Naive B cell (primary cell): ENCODE measurements around the gene NGEF. TPM values are rescaled to one million over a fixed set of nuclear protein-coding genes. Genes with fewer than 3 reads are reported as not detected.

Source experiments
- ATAC-seq, 2 donors: fragments of 150-1000 bp; cut with Tn5 transposase; 2 replicates each; pipeline ENCODE4 v1.10.0; 2021; ENCODE audit warnings: low read depth in 2 of 2, mild to moderate bottlenecking in 2 of 2, moderate library complexity in 2 of 2
- DNase-seq: peaks from one replicate; pipeline ENCODE4 v3.0.0; 2022
- H3K27ac Mint-ChIP-seq, 6 donors: one replicate each; pipeline ENCODE4 v1.8.0; 2020 to 2022; ENCODE audit warnings: mild to moderate bottlenecking in 6 of 6, mixed read lengths in 6 of 6, moderate library complexity in 5 of 6, inconsistent platforms in 2 of 6
- H3K27me3 Mint-ChIP-seq, 3 donors: one replicate each; pipeline ENCODE4 v1.8.0; 2021 to 2022; ENCODE audit warnings: mixed read lengths in 3 of 3, mild to moderate bottlenecking in 1 of 3
- H3K36me3 Mint-ChIP-seq, 2 donors: one replicate each; pipeline ENCODE4 v1.8.0; 2020 to 2022; ENCODE audit warnings: mixed read lengths in 2 of 2, inconsistent platforms in 1 of 2, mild to moderate bottlenecking in 1 of 2
- H3K4me1 Mint-ChIP-seq, 3 donors: one replicate each; pipeline ENCODE4 v1.8.0; 2020 to 2022; ENCODE audit warnings: mixed read lengths in 3 of 3, inconsistent platforms in 1 of 3, mild to moderate bottlenecking in 1 of 3, moderate library complexity in 1 of 3
- H3K4me3 Mint-ChIP-seq, 8 donors: one replicate each; pipeline ENCODE4 v1.8.0; 2020 to 2022; ENCODE audit warnings: mild to moderate bottlenecking in 8 of 8, mixed read lengths in 8 of 8, moderate library complexity in 8 of 8, inconsistent platforms in 2 of 8
- H3K9me3 Mint-ChIP-seq, 7 donors: one replicate each; pipeline ENCODE4 v1.8.0; 2020 to 2022; ENCODE audit warnings: mixed read lengths in 7 of 7, mild to moderate bottlenecking in 5 of 7, inconsistent platforms in 2 of 7, moderate library complexity in 1 of 7
- polyA plus RNA-seq, 6 donors: library from polyadenylated mRNA; unstranded; fragments of 300-500 nt; fragmentation: Illumina TruSeq; gene quantifications; one replicate each; pipeline ENCODE4 v1.2.3, GENCODE V29; 2021; ENCODE audit warnings: low read depth in 6 of 6

NGEF gene
- polyA plus RNA-seq, 6 donors from 2014 or later: 0.74 TPM; not detected in 5

DNA sequence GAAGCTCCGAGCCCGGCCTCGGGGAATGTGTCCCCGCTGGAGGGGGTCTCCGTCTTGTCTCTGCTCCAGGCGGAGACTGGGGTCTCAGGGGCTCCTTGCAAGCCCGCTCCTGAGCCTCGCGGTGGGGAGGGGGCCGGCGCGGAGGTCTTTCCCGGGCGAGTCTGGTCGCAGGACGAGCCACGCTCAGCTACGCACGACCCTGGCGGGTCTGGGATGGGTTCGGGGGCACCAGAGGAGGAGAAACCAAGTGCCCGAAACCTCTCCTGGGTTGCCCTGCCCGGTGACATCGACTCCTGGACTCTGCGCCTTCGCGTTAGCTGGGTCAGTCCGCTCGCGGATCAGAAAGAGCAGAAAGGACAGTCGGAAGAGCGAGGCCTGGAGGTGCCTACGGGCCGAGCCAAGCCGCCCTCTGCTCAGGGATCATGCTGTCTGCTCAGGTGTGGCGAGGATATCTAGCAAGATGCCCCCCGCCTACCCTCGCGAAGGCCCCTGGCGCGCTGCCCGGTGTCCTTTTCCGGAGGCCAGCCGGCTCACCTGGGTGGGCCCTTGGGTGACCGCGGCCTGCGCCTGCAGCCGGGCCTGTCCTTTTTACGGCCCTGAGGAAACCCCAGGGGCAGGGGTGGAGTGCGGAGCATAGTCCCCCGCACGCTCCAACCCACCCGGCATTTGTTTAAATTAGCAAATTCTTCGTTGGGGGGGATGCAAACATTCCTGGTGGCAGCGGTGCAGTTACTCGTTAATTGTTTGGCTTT, 84.3 kb downstream of the NGEF start:
- no peak for DNase-seq
- Mint-ChIP-seq H3K36me3 (peaks cover 0 to 7% of the 10 kb centered on the region in 2 donors), H3K27ac (no peak overlapping the region), H3K27me3 (peaks cover 53 to 77% (median 56%) of the 10 kb centered on the region in 3 donors), H3K4me1 (peaks cover 8 to 17% (median 9%) of the 10 kb centered on the region in 3 donors), H3K9me3 (peaks cover 0 to 8% (median 3%) of the 10 kb centered on the region in 7 donors), H3K4me3 (peak overlapping the region; percentile 65 to 91 (median 80))
- no peak for ATAC-seq

DNA sequence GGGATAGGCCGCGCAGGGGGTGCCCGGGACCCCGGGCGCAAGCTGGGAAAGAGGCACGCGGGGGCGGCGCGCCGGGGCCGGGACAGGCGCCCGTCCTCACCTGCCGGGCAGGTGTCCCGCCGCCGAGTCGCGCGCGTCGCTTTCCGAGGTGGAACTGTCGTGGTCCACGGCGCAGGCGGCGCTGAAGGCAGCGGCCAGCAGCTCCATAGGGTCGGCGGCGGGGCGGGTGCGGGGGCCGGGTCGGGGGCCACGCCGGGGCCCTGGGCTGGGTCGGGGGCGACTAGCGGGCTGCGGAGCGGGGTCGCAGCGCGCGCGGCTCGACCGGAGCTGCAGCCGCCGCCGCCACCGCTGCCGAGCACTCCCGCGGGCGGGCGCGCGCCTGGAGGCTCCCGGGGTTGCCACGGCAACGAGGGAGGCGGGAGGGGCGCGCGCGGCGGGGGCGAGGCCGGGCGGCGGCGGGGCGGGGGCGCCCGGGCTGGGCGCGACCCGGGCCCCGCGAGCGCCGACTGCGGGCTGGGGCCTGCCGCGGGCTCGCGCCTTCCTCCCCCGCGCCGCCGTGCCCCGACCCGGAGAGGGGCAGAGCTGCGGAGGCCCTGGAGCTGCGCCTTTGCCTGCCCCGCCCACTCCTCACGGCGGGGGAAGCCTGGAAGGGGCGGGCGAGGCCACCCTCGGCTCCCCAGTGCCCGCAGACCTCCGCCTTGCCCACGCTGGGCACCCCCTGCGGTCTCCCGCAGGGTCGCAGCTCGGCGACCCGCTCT, 85.1 kb downstream of the NGEF start:
- H3K4me1 Mint-ChIP-seq: peaks cover 8 to 17% (median 9%) of the 10 kb centered on the region in 3 donors
- DNase-seq (peak; percentile 24), ATAC-seq (peak; percentile 57 to 64)
- peaks cover 0 to 8% (median 3%) of the 10 kb centered on the region in 7 donors for H3K9me3 Mint-ChIP-seq
- peaks cover 0 to 7% of the 10 kb centered on the region in 2 donors for H3K36me3 Mint-ChIP-seq
- H3K27ac Mint-ChIP-seq: no peak overlapping the region
- peak overlapping the region in 5 of 8 donors; percentile 64 to 86 (median 75) for H3K4me3 Mint-ChIP-seq
- peaks cover 46 to 77% (median 50%) of the 10 kb centered on the region in 3 donors for H3K27me3 Mint-ChIP-seq

DNA sequence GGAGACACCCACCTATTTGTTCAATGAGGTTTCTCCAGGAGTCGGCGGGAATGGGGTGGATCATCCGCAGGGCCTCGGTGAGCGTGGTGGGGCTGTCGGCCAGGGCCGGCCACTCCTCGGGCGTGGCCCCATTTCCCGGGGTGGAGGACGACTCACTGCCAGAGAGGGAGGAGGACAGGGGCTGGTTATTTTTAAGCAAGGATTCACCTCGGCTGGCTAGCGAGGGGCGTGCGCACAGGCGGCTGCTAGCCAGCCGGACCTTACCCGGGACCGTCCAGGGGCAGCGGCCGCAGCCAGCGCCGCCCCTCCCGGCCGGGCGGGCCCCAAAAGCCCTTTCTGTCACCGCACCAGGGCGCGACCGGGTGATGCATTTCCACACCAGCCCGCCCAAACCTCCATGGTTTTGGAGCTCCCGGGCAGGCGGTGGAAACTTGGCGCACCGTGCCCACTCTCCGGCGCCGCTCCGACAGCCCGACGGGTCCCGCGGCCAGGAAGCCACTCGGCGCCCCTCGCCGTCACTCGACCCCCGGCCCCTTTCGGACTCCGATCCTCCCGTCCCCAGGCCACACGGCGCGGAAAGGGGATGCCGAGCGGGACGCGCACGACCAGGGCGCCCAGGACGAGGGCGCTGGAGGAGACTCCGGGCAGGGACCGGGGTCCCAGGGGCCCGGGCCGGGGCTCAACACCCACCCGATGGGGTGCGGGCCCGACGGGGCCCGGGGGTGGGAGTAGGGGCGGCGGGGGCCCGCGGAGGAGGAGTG, 85.8 kb downstream of the NGEF start:
- Mint-ChIP-seq H3K9me3 (peaks cover 0 to 8% (median 3%) of the 10 kb centered on the region in 7 donors), H3K27ac (no peak overlapping the region), H3K4me3 (peak overlapping the region; percentile 39 to 91 (median 84)), H3K36me3 (peaks cover 0 to 7% of the 10 kb centered on the region in 2 donors), H3K4me1 (peaks cover 8 to 17% (median 9%) of the 10 kb centered on the region in 3 donors), H3K27me3 (peaks cover 45 to 79% (median 54%) of the 10 kb centered on the region in 3 donors)
- DNase-seq (no peak), ATAC-seq (peak in 1 of 2 donors; percentile 8)

DNA sequence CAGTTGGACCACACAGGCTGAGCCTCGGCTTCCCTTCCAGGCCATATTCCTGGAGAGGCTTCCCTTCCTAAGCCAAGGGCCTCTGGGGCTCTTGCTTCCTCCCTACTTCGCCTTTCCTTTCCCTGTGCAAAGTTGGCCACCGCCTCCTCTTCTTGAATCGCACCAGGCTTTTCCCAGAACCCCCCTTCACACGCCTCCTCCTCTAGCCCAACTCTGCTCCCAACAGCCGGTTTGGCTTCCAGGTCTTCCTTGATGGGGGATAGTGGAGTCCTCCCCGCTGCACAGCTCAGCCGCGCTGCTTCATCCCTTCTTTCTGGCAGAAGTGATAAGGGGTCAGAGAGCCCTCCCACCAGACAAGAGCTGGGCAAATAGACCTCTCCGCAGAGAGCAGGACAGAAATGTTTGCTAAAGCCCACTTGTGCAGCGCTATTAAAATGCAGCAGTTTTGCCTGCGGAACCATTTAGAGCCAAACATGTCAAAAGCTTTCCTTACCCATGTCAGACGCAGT, 86.6 kb downstream of the NGEF start:
- DNase-seq: no peak
- Mint-ChIP-seq H3K4me3 (peak overlapping the region; percentile 39 to 91 (median 84)), H3K4me1 (peaks cover 8 to 17% (median 9%) of the 10 kb centered on the region in 3 donors), H3K9me3 (peaks cover 0 to 8% (median 3%) of the 10 kb centered on the region in 7 donors), H3K27me3 (peaks cover 47 to 82% (median 52%) of the 10 kb centered on the region in 3 donors), H3K36me3 (peaks cover 0 to 7% of the 10 kb centered on the region in 2 donors), H3K27ac (no peak overlapping the region)
- ATAC-seq: no peak

DNA sequence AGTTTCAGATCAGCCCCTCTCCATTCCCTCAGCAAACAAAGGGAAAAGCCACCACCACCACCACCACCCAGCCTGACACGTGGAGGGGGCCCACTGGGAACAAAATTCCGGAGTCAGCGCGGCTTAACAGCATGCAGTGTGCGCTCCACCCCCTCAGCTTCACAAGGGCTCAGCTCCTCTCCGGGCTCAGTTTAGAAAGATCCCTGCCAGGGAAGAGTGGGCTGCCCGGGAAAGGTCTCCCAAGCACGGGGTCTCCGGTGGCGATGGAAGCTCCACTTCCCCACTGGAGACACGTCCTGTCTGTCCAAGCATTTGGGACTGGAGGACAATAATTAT, 87.3 kb downstream of the NGEF start:
- no peak for ATAC-seq
- H3K4me1 Mint-ChIP-seq: peaks cover 8 to 17% (median 9%) of the 10 kb centered on the region in 3 donors
- H3K27me3 Mint-ChIP-seq: peaks cover 43 to 81% (median 50%) of the 10 kb centered on the region in 3 donors
- peaks cover 0 to 8% (median 3%) of the 10 kb centered on the region in 7 donors for H3K9me3 Mint-ChIP-seq
- peak overlapping the region in 5 of 8 donors; percentile 3 to 90 (median 35) for H3K4me3 Mint-ChIP-seq
- DNase-seq: no peak
- no peak overlapping the region for H3K27ac Mint-ChIP-seq
- peaks cover 0 to 7% of the 10 kb centered on the region in 2 donors for H3K36me3 Mint-ChIP-seq

DNA sequence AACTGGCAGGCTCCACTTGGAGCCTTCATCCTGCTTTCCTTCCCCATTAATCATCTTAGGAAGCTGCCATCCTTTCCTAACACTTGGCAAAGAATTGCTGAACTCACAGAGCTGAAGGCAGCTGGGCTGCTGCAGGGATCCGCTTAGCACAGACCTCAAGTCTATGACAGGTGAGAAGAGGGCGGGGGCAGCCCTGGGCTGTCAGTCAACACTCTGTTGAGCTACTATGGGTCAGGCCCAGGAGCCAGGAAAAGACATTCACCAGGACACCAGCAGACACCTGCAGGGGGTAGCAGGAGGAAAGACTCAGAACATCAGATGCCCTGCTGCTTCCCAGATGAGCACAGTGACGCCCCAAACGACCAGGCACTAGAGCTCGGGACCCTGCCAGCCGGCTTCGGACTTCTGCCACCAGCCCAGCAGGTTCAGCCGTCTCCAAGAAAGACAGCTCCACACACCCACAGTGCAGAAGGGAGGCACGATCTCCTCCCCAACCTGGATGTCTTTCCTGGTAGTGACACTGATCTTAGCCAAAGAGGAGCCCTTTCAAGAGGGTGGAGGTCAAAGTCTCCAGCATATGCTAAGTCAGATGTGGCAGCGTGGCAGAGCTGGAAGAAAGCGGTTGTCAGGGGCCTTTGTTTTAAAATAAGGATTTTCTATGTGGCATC, 87.8 kb downstream of the NGEF start:
- Mint-ChIP-seq H3K27me3 (peaks cover 47 to 81% (median 50%) of the 10 kb centered on the region in 3 donors), H3K4me3 (peak overlapping the region in 6 of 8 donors; percentile 32 to 61 (median 37)), H3K9me3 (peaks cover 0 to 8% (median 5%) of the 10 kb centered on the region in 7 donors), H3K36me3 (peaks cover 0 to 7% of the 10 kb centered on the region in 2 donors), H3K4me1 (peaks cover 8 to 17% (median 9%) of the 10 kb centered on the region in 3 donors), H3K27ac (peak overlapping the region in 1 of 6 donors; percentile 52)
- ATAC-seq (no peak), DNase-seq (no peak)

DNA sequence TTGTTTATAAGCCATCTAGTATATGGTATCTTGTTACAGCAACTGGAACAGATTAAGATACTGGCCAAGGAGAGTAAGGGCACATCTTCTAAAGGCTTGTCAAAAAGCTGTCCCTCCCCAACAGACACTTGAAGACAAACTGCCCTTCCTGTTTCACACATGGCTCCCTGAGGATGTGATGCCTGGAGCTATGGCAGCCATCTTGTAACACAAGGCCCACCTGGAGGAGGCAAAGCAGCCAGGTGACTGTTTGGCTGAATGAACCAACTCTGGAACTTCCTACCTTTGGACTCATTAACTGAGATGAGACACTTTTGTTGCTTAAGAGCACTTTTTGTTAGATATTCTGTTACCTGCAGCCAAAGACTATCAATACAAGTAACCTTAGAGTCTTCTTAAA, 88.6 kb downstream of the NGEF start:
- peaks cover 0 to 7% of the 10 kb centered on the region in 2 donors for H3K36me3 Mint-ChIP-seq
- peaks cover 48 to 81% (median 51%) of the 10 kb centered on the region in 3 donors for H3K27me3 Mint-ChIP-seq
- ATAC-seq (no peak), DNase-seq (no peak)
- H3K27ac Mint-ChIP-seq: no peak overlapping the region
- no peak overlapping the region for H3K4me3 Mint-ChIP-seq
- peaks cover 8 to 13% (median 9%) of the 10 kb centered on the region in 3 donors for H3K4me1 Mint-ChIP-seq
- H3K9me3 Mint-ChIP-seq: peaks cover 0 to 8% (median 5%) of the 10 kb centered on the region in 7 donors

DNA sequence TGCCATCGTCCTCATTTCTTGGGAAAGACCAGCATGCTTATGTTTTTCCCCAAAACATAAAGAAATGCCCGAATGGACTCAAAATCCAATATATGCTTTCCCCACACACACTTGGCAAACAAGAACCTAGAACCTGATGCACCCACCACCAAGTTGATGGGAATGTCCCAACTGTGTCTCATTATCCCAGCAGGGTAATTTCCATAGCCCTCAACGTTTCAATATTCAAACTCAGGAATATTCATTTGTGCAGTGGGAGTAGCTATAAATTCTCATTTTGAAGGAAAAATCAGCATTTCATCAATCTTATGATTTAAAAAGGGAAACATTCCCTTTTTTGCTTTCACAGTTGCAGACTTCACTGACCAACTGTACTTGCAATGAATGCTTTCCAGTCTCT, 92.3 kb downstream of the NGEF start:
- Mint-ChIP-seq H3K27me3 (peaks cover 48 to 73% (median 58%) of the 10 kb centered on the region in 3 donors), H3K9me3 (peaks cover 0 to 8% (median 5%) of the 10 kb centered on the region in 7 donors), H3K4me3 (no peak overlapping the region), H3K36me3 (no peaks in the 10 kb centered on the region), H3K4me1 (no peaks in the 10 kb centered on the region), H3K27ac (no peak overlapping the region)
- ATAC-seq (no peak), DNase-seq (no peak)

DNA sequence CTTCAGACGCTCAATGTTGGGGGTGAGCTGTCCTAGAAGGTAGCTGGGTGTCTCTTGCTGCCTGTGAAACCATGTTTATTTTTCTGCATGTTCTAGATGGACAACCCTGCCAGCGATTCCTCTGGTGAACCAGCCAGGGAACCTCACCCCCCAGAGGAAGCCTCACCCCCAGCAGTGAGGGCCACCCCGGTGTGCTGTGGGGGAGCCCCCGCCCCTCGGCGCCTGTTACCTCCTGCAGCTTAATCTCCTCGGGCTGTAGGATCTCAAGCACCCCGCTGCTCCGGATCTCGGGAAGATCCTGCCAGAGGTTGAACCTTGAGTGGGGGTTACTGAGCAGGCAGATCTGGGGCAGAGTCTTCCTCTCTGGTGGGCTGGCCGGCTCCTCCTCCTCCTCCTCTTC, 93.0 kb downstream of the NGEF start:
- Mint-ChIP-seq H3K27ac (no peak overlapping the region), H3K4me3 (no peak overlapping the region), H3K9me3 (peaks cover 0 to 8% (median 5%) of the 10 kb centered on the region in 7 donors), H3K36me3 (peaks cover 3 to 5% of the 10 kb centered on the region in 2 donors), H3K27me3 (peaks cover 48 to 71% (median 54%) of the 10 kb centered on the region in 3 donors), H3K4me1 (no peaks in the 10 kb centered on the region)
- no peak for ATAC-seq
- DNase-seq: no peak

DNA sequence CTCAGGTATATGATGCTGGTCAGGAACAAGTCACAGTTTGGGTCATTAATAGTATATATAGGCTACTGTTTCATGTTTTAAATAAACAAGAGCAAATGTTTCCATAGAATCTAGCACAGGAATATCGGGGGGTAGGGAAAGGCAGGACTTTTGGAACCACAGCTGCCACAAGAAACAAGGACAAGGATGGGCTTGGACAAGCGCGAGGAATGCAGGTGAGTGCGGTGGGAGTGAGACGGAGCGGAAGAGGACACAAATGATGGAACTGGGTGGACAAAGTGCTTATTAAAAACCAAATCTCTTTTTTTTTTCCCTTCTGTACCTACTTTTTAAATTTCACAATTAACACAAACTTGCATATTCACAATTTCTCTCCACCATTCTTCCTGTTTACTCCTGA, 93.9 kb downstream of the NGEF start:
- Mint-ChIP-seq H3K36me3 (peaks cover 3 to 6% of the 10 kb centered on the region in 2 donors), H3K4me3 (no peak overlapping the region), H3K27me3 (peaks cover 46 to 65% (median 47%) of the 10 kb centered on the region in 3 donors), H3K9me3 (peaks cover 0 to 3% (median 0%) of the 10 kb centered on the region in 7 donors), H3K4me1 (no peaks in the 10 kb centered on the region), H3K27ac (no peak overlapping the region)
- DNase-seq (no peak), ATAC-seq (no peak)

DNA sequence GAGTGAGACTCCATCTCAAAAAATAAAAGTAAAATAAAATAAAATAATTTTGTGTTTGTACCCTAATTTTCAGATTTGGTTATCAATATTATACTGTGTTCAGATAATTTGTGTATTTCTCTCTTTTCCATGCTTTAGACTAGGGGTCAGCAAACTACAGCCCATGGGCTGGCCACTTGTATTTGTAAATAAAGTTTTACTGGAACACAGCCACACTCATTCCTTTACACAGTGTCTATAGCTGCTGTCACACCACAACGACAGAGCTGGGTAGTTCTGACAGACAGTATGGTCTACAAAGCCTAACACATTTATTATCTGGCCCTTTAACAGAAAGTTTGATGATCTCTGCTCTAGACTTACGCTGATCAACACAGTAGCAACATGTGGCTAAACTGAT, 99.2 kb downstream of the NGEF start:
- Mint-ChIP-seq H3K27me3 (peaks cover 40 to 57% (median 44%) of the 10 kb centered on the region in 3 donors), H3K4me1 (no peaks in the 10 kb centered on the region), H3K4me3 (no peak overlapping the region), H3K27ac (no peak overlapping the region), H3K9me3 (peaks cover 10 to 35% (median 29%) of the 10 kb centered on the region in 7 donors), H3K36me3 (peaks cover 13 to 21% of the 10 kb centered on the region in 2 donors)
- DNase-seq (no peak), ATAC-seq (no peak)

DNA sequence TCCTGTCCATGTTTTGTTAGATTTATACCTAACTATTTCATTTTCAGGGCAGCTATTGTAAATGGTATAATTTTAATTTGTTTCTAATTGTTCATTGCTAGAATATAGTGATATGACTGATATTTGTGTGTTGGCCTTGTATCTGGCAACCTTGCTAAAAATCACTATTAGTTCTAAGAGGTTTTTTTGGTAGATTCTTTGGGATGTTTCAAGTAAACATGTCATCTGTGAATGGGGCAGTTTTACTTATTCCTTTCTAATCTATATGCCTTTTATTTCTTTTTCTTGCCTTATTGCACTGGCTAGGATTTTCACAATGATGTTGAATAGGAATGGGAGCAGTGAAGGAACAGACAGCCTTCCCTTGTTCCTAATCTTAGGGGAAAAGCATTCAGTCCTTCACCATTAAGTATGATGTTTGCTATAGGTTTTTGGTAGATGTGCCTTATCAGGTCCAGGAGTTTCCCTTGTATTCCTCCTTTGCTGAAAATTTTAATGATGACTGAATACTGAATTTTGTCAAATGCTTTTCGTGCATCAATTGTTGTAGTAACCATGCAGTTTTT, 101.3 kb downstream of the NGEF start:
- no peak overlapping the region for H3K4me3 Mint-ChIP-seq
- H3K27me3 Mint-ChIP-seq: peaks cover 29 to 53% (median 36%) of the 10 kb centered on the region in 3 donors
- H3K27ac Mint-ChIP-seq: no peak overlapping the region
- H3K4me1 Mint-ChIP-seq: no peaks in the 10 kb centered on the region
- DNase-seq (no peak), ATAC-seq (no peak)
- peaks cover 10 to 35% (median 29%) of the 10 kb centered on the region in 7 donors for H3K9me3 Mint-ChIP-seq
- H3K36me3 Mint-ChIP-seq: peaks cover 13 to 21% of the 10 kb centered on the region in 2 donors
